ENCODE measurements around the gene ACSL3.

GRCh38 chr2:222819722-222820333 is 41.0 kb upstream of the ACSL3 start:
- TF ChIP-seq EZH2phosphoT487 (IDR thresholded peaks at IDR 0.05; ENCODE audit: insufficient read depth, low read depth) (no peak), EZH2 (IDR thresholded peaks at IDR 0.05; ENCODE audit: insufficient read depth, poor library complexity, severe bottlenecking) (no peak)

All from GM23248 (cell line).